ENCODE measurements around the gene RHBDD2.
"Not testable (repeated sequence)": the region's sequence is repeated elsewhere in the genome, so short reads cannot be mapped to it uniquely, and the experiment has no call there.

The RHBDD2 gene

GRCh38 chr7:75854233-75854632, 24.6 kb upstream of the RHBDD2 start:
- TF ChIP-seq, protein P1, sequence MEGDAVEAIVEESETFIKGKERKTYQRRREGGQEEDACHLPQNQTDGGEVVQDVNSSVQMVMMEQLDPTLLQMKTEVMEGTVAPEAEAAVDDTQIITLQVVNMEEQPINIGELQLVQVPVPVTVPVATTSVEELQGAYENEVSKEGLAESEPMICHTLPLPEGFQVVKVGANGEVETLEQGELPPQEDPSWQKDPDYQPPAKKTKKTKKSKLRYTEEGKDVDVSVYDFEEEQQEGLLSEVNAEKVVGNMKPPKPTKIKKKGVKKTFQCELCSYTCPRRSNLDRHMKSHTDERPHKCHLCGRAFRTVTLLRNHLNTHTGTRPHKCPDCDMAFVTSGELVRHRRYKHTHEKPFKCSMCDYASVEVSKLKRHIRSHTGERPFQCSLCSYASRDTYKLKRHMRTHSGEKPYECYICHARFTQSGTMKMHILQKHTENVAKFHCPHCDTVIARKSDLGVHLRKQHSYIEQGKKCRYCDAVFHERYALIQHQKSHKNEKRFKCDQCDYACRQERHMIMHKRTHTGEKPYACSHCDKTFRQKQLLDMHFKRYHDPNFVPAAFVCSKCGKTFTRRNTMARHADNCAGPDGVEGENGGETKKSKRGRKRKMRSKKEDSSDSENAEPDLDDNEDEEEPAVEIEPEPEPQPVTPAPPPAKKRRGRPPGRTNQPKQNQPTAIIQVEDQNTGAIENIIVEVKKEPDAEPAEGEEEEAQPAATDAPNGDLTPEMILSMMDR (IDR thresholded peaks at IDR 0.05; ENCODE audit: low read depth, low read length, missing control alignments): no peak
- DNase-seq (ENCODE audit: extremely low read depth, low read depth): no peak
- no peak overlapping the region for H3K4me3 ChIP-seq (replicated peaks; ENCODE audit: low read depth, low read length)

- not testable (repeated sequence) for DNase-seq (ENCODE audit: extremely low read depth, low read depth); H3K4me3 ChIP-seq (replicated peaks; ENCODE audit: low read depth, low read length)
Measured at GRCh38 chr7:75854813-75855345, 24.0 kb upstream of the RHBDD2 start.

DNA sequence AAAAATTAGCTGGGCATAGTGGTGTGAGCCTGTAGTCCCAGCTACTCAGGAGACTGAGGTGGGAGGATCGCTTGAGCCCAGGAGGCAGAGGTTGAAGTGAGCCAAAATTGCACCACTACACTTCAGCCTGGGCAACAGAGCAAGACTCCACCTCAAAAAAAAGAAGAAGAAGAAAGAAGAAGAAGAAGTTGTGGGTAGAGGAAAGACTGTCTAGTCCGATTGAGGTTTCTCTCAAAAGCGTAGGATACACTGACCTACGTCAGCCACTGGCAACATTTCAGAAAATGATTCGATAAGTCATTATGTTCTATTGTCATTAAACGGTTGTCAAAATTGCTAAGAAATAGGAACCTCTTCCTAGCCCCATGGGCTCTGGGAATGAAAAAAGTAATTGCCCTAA, 22.3 kb upstream of the RHBDD2 start:
- no peak overlapping the region for H3K4me3 ChIP-seq (replicated peaks; ENCODE audit: low read depth, low read length)
- TF ChIP-seq, protein P1 (IDR thresholded peaks at IDR 0.05; ENCODE audit: low read depth, low read length, missing control alignments): no peak
- no peak for DNase-seq (ENCODE audit: extremely low read depth, low read depth)

DNA sequence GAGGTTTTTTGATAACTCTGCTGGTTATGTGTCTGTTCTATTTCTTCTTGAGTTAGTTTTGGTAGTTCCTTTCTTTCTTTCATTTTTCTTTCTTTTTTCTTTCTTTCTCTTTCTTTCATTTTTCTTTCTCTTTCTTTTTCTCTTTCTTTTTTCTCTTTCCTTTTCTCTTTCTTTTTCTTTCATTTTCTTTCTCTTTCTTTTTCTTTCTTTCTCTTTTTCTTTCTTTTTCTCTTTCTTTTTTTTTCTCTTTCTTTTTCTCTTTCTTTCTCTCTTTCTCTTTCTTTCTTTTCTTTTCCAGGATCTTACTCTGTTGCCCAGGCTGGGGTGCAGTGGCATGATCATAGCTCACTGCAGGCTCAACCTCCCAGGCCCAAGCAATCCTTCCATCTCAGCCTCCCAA, 20.4 kb upstream of the RHBDD2 start:
- no peak for DNase-seq (ENCODE audit: extremely low read depth, low read depth)
- TF ChIP-seq, protein P1 (IDR thresholded peaks at IDR 0.05; ENCODE audit: low read depth, low read length, missing control alignments): no peak

DNA sequence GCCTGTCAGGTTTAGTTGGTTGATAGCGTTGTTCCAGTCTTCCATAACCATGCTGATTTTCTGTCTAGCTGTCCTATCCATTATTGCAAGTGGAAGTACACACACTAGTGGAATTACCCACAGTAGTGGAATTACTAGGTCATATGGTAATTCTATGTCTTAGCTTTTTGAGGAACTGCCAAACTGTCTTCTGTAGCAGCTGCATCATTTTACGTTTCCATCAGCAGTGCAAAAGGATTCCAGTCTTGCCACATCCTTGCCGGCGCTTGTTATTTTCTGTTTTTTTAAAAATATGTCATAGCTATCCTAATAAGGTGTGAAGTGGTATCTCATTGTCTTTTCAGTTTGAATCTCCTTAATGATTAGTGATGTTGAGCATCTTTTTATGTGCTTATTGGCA, 17.2 kb upstream of the RHBDD2 start:
- DNase-seq (ENCODE audit: extremely low read depth, low read depth): no peak
- TF ChIP-seq, protein P1 (IDR thresholded peaks at IDR 0.05; ENCODE audit: low read depth, low read length, missing control alignments): no peak
- H3K4me3 ChIP-seq (replicated peaks; ENCODE audit: low read depth, low read length): no peak overlapping the region

More for the DNA sequence above, 20.4 kb upstream of the RHBDD2 start:
- H3K4me3 ChIP-seq (replicated peaks; ENCODE audit: low read depth, low read length): no peak overlapping the region

DNA sequence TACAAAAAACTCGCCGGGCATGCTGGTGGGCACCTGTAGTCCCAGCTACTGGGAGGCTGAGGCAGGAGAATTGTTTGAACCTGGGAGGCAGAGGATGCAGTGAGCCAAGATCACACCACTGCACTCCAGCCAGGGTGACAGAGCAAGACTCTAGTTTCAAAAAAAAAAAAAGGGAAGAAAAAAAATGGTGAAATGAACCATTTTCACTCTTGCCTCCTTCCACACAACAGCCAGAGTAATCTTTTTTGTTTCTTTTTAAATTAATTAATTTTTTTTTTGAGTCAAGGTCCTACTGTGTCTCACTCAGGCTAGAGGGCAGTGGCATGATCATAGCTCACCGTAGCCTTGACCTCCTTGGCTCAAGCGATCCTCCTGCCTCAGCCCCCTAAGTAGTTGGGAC, 14.6 kb upstream of the RHBDD2 start:
- not testable (repeated sequence) for H3K4me3 ChIP-seq (replicated peaks; ENCODE audit: low read depth, low read length); DNase-seq (ENCODE audit: extremely low read depth, low read depth)

GRCh38 chr7:75866114-75866488, 12.7 kb upstream of the RHBDD2 start:
- no peak overlapping the region for H3K4me3 ChIP-seq (replicated peaks; ENCODE audit: low read depth, low read length)
- no peak for DNase-seq (ENCODE audit: extremely low read depth, low read depth)
- TF ChIP-seq, protein P1 (IDR thresholded peaks at IDR 0.05; ENCODE audit: low read depth, low read length, missing control alignments): no peak
